ENCODE data around the gene CARD11.
A peak's percentile ranks its signal among the peaks of the same experiment; 100 is the strongest.

- TF ChIP-seq EZH2phosphoT487 (IDR thresholded peaks at IDR 0.05; ENCODE audit: borderline replicate concordance, low read depth) (no peak), CTCF (IDR thresholded peaks at IDR 0.05) (no peak), GATA2 (CRISPR knock-in tag; IDR thresholded peaks at IDR 0.05) (no peak), IRF3 (IDR thresholded peaks at IDR 0.05; ENCODE audit: low read depth, low read length) (no peak), SIN3A (IDR thresholded peaks at IDR 0.05; ENCODE audit: borderline replicate concordance, low read depth, low read length) (no peak), TCF12 (IDR thresholded peaks at IDR 0.05) (no peak), NRF1 (IDR thresholded peaks at IDR 0.05; ENCODE audit: low read depth, low read length) (no peak), MXI1 (IDR thresholded peaks at IDR 0.05; ENCODE audit: low read depth, low read length) (0 out of 2 replicates have a peak, but pooled peaks have one; percentile 23), MEF2A (IDR thresholded peaks at IDR 0.05; ENCODE audit: borderline replicate concordance, low read depth) (no peak)
Measured at GRCh38 chr7:2929321-2930201, 114.1 kb downstream of the CARD11 start.

All from SK-N-SH (cell line).